Retina (tissue), 1 donor: ENCODE results near the gene JMJD8.
A peak's percentile ranks its signal among the peaks of the same experiment; 100 is the strongest.

Experiments
- DNase-seq: peaks from one replicate; pipeline ENCODE4 v3.0.0-alpha.2; 2016

Gene JMJD8

GRCh38 chr16:637081-638018 lies 46.8 kb downstream of the JMJD8 start:
- DNase-seq = peak; percentile 76

- peak; percentile 99 for DNase-seq
Observed at GRCh38 chr16:636206-637080, 47.7 kb downstream of the JMJD8 start, which contains the start of gene METTL26. METTL26 (minus strand) TSS chr16:636305; CDS start chr16:636290, 15 bp downstream.

GRCh38 chr16:635573-636205 lies 48.4 kb downstream of the JMJD8 start:
- no peak for DNase-seq

GRCh38 chr16:634996-635395 lies 49.1 kb downstream of the JMJD8 start:
- DNase-seq = no peak

GRCh38 chr16:634051-634670 lies 50.0 kb downstream of the JMJD8 start:
- no peak for DNase-seq

- DNase-seq = no peak
Observed at GRCh38 chr16:633336-634050, 50.6 kb downstream of the JMJD8 start.

- no peak for DNase-seq
Observed at GRCh38 chr16:632486-633335, 51.4 kb downstream of the JMJD8 start.

- DNase-seq = no peak
Observed at GRCh38 chr16:631808-632358, 52.3 kb downstream of the JMJD8 start.
